Nephron (organoid): ENCODE results near the gene TOP3A.

ENCODE experiments used
- H3K27ac Mint-ChIP-seq, 3 experiments: 2 replicates each; pipeline ENCODE4 v1.8.0; 2020; ENCODE audit warnings: mixed read lengths in 3 of 3, mild to moderate bottlenecking in 2 of 3, moderate library complexity in 1 of 3
- H3K27me3 Mint-ChIP-seq: 2 replicates; pipeline ENCODE4 v1.8.0; 2021; ENCODE audit warnings: low read depth, mild to moderate bottlenecking, moderate library complexity, mixed read lengths
- H3K36me3 Mint-ChIP-seq: 2 replicates; pipeline ENCODE4 v1.8.0; 2020; ENCODE audit warnings: low read depth, mixed read lengths
- H3K4me1 Mint-ChIP-seq: 2 replicates; pipeline ENCODE4 v1.8.0; 2020; ENCODE audit warnings: mixed read lengths
- H3K4me3 Mint-ChIP-seq, 3 experiments: 2 replicates each; pipeline ENCODE4 v1.8.0; 2020; ENCODE audit warnings: mild to moderate bottlenecking in 3 of 3, mixed read lengths in 3 of 3, moderate library complexity in 2 of 3
- H3K9me3 Mint-ChIP-seq: 2 replicates; pipeline ENCODE4 v1.8.0; 2020; ENCODE audit warnings: mixed read lengths
- CTCF ChIP-seq, 3 experiments: fragments of 200-600 bp; sonication (generic); IDR thresholded peaks; one replicate each; pipeline ENCODE4 v1.5.0; 2021; ENCODE audit warnings: antibody characterized with exemption in 3 of 3; ENCODE audit not compliant: unreplicated experiment in 3 of 3

TOP3A gene

DNA sequence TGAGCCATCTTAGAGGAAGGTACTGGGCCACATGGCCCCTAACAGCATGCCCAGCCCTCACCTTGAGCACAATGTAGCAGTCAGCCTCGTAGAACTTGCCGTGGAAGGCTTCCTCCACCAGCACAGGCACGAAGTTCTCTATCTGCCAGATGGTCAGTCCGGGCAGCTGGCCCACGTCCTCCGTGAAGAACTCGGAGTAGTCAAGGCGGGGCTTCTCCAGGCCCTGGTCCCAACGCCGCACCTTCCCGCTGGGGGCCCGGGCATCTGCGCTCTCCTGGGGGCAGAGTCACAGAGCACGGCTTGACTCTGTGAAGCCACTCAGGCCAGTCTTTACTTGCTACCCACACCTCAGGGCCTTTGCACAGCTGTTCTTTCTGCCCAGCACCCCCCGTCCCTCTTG is 63.6 kb downstream of the TOP3A start:
- Mint-ChIP-seq H3K27me3 (no peaks in the 10 kb centered on the region), H3K9me3 (no peaks in the 10 kb centered on the region), H3K4me1 (peaks cover 7% of the 10 kb centered on the region), H3K4me3 (no peak overlapping the region), H3K27ac (no peak overlapping the region), H3K36me3 (peaks cover 44% of the 10 kb centered on the region)
- no peak for TF ChIP-seq CTCF (IDR thresholded peaks at IDR 0.05; ENCODE audit: unreplicated experiment in 3 of 3)

DNA sequence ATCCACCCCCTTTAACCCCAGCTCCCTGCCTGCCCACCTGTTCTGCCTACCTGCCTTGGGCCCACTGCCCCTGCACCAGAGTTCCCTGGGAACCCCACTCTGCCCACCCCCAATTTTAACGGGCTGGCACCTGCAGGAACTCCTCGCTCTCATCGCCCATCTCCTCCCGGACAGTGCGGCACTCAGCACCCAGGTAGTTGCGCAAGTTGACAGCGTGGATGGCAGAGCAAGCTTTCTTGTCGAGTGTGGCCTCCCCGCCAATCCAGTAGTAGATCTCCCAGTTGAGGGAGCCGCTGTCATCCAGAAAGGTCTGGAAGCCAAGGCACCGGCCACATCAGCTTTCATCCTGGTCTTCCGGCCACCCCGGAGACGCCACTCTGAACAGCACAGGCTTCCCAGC is 64.1 kb downstream of the TOP3A start:
- Mint-ChIP-seq H3K27ac (no peak overlapping the region), H3K36me3 (peaks cover 46% of the 10 kb centered on the region), H3K4me3 (no peak overlapping the region), H3K4me1 (peaks cover 7% of the 10 kb centered on the region), H3K9me3 (no peaks in the 10 kb centered on the region), H3K27me3 (no peaks in the 10 kb centered on the region)
- no peak for TF ChIP-seq CTCF (IDR thresholded peaks at IDR 0.05; ENCODE audit: unreplicated experiment in 3 of 3)

- no peak for TF ChIP-seq CTCF (IDR thresholded peaks at IDR 0.05; ENCODE audit: unreplicated experiment in 3 of 3)
- Mint-ChIP-seq H3K27me3 (no peaks in the 10 kb centered on the region), H3K4me1 (peaks cover 7% of the 10 kb centered on the region), H3K27ac (no peak overlapping the region), H3K4me3 (no peak overlapping the region), H3K9me3 (no peaks in the 10 kb centered on the region), H3K36me3 (peaks cover 49% of the 10 kb centered on the region)
Measured at GRCh38 chr17:18250259-18250658, 64.5 kb downstream of the TOP3A start.

DNA sequence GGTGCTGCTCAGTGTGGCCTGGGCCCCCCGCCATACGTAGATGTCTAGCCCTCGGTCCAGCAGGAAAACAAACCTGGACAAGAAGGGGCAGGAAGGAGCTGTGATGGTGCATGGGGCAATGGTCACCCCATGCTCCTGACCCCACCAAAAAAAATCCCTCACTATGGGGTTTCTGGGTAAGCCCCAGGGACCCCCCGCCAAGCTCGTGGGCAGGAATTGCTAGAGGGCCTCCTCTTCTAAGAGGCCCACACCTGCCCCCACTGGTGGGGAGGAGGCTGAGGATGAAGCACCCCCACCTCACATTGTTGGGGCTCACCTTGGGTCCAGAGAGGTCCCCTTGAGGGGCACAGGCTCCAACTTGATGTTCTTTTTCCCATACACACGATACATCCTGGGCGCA is 66.0 kb downstream of the TOP3A start:
- no peak for TF ChIP-seq CTCF (IDR thresholded peaks at IDR 0.05; ENCODE audit: unreplicated experiment in 3 of 3)
- Mint-ChIP-seq H3K27ac (peak overlapping the region in 2 of 3 experiments; percentile 37 to 65), H3K36me3 (peaks cover 48% of the 10 kb centered on the region), H3K4me1 (peaks cover 7% of the 10 kb centered on the region), H3K9me3 (no peaks in the 10 kb centered on the region), H3K4me3 (no peak overlapping the region), H3K27me3 (no peaks in the 10 kb centered on the region)

DNA sequence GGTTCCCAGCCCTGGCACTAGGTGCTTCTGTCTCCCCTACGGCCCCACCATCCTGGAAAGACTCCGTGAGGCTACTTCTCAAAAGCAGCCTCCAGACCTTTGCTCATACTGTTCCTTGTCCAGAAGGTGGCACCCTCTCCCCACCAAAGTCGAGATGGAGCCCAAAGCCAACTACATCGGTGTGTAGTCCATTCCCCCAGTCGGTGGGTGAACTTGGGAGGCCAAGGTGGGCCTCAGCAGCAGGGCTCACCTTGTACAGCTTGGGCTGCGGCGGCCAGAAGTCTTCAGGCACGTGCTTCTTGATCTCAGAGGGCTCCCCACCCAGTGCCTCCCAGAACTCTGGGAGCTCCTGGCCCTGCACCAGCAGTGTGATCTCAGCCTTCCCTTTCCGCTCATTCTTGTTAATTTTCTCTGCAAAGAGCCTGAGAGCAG is 66.5 kb downstream of the TOP3A start:
- peak; percentile 58 to 68 (median 64) for TF ChIP-seq CTCF (IDR thresholded peaks at IDR 0.05; ENCODE audit: unreplicated experiment in 3 of 3)
- no peaks in the 10 kb centered on the region for H3K27me3 Mint-ChIP-seq

DNA sequence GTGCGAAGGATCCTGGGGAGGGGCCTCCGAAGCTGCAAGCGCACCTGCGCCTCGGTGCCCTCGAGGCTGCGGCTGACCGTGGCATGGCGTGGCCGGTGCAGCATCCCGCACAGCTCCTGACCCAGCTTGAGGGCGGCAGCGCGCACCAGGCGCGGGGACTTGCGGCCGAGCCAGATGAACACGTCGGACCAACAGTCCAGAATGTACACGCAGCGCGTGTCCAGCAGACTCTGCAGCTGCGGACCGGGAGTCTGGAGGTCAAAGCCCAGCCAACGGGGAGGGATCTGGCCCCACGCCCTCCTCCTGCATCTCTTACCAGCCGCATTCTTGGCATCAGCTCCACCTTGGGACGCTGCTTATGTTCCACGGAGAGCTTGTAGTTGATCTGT is 67.2 kb downstream of the TOP3A start:
- H3K36me3 Mint-ChIP-seq: peaks cover 51% of the 10 kb centered on the region
- TF ChIP-seq CTCF (IDR thresholded peaks at IDR 0.05; ENCODE audit: unreplicated experiment in 3 of 3): no peak
- H3K4me3 Mint-ChIP-seq: no peak overlapping the region
- H3K9me3 Mint-ChIP-seq: no peaks in the 10 kb centered on the region
- H3K4me1 Mint-ChIP-seq: peaks cover 7% of the 10 kb centered on the region
- H3K27ac Mint-ChIP-seq: no peak overlapping the region
- H3K27me3 Mint-ChIP-seq: no peaks in the 10 kb centered on the region

More for the DNA sequence above, 66.5 kb downstream of the TOP3A start:
- peaks cover 48% of the 10 kb centered on the region for H3K36me3 Mint-ChIP-seq
- H3K4me1 Mint-ChIP-seq: peaks cover 7% of the 10 kb centered on the region
- H3K27ac Mint-ChIP-seq: peak overlapping the region; percentile 37 to 65 (median 44)
- peak overlapping the region in 2 of 3 experiments; percentile 52 to 69 for H3K4me3 Mint-ChIP-seq
- H3K9me3 Mint-ChIP-seq: no peaks in the 10 kb centered on the region
